Fibroblast of lung (primary cell): Measurements from ENCODE around the gene TSHR.

ENCODE experiments used
- EZH2 ChIP-seq: IDR thresholded peaks from 2 replicates; pipeline ENCODE4 v1.5.1; 2012; ENCODE audit warnings: low read length, control low read depth, mild to moderate bottlenecking; ENCODE audit errors: missing control alignments
- TF ChIP-seq, protein P1 (sequence below), 2 donors: IDR thresholded peaks in 1 of 2; conservative IDR thresholded peaks in 1 of 2; 1 replicate in 1 of 2; 2 replicates in 1 of 2; pipeline ENCODE4 v1.5.1; 2011 to 2012; ENCODE audit warnings: low read length in 2 of 2, control low read depth in 1 of 2, inconsistent platforms in 1 of 2, low read depth in 1 of 2, mild to moderate bottlenecking in 1 of 2

DNA sequence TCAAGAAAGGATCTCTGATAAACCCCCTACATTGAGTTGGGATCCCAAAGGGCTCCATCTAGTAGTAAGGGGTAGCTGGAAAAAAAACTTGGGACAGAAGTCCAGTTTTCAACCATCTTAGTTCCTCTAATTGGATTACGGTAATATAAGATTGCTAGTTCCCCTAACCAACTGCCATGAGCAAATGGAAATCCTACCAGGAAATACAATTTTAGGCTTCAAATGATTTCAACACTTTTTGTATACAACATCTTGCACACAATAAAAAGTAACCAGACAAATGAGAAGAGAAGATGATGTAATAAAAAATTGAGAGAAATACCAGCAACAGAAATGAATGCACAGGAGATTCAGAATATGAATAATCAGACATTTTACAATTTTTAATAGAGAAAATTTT lies 73.0 kb downstream of the TSHR start:
- TF ChIP-seq, protein P1, sequence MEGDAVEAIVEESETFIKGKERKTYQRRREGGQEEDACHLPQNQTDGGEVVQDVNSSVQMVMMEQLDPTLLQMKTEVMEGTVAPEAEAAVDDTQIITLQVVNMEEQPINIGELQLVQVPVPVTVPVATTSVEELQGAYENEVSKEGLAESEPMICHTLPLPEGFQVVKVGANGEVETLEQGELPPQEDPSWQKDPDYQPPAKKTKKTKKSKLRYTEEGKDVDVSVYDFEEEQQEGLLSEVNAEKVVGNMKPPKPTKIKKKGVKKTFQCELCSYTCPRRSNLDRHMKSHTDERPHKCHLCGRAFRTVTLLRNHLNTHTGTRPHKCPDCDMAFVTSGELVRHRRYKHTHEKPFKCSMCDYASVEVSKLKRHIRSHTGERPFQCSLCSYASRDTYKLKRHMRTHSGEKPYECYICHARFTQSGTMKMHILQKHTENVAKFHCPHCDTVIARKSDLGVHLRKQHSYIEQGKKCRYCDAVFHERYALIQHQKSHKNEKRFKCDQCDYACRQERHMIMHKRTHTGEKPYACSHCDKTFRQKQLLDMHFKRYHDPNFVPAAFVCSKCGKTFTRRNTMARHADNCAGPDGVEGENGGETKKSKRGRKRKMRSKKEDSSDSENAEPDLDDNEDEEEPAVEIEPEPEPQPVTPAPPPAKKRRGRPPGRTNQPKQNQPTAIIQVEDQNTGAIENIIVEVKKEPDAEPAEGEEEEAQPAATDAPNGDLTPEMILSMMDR (conservative IDR thresholded peaks at IDR 0.05 in 1 of 2, IDR thresholded peaks at IDR 0.05 in 1 of 2; ENCODE audit: low read depth in 1 of 2, low read length in 2 of 2), result no peak
- no peak for TF ChIP-seq EZH2
